ENCODE measurements around the gene CDK18.

Gene CDK18

DNA sequence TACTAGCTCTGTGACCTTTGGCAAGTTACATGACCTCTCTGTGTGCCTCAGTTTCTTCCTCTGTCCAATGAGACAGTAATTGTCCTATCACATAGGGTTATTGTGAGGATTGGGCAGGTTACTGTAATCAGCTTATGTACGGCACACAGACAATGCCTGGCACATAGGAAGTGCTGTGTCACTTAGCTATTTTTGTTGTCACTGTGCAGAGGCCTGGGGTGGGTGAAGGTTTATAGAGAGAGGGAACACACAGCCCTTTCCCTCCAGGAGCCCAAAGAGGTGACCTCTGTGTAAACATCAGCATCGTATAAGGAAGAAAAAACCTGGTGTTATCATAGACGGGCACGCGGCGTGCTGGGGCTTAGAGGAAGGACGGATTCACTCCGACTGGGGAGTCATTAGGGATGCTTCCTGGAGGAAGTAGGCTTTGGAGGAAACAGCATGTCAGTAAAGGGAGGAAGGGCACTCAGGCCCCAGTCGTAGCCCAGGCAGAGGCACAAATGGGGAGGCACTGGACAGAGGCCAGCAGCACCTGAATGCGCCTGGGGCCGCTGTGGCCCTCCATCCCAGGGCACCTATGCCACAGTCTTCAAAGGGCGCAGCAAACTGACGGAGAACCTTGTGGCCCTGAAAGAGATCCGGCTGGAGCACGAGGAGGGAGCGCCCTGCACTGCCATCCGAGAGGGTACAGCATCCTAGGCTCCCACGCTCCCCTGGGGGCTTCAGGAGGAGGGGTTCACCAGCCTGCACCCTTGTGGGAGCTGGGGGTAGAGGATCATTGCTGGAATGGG lies 21.2 kb downstream of the CDK18 start:
- no peak for FAIRE-seq

- FAIRE-seq: no peak
Observed at GRCh38 chr1:205526431-205526830, 22.0 kb downstream of the CDK18 start.

- FAIRE-seq: no peak
Observed at GRCh38 chr1:205527931-205528330, 23.5 kb downstream of the CDK18 start.

DNA sequence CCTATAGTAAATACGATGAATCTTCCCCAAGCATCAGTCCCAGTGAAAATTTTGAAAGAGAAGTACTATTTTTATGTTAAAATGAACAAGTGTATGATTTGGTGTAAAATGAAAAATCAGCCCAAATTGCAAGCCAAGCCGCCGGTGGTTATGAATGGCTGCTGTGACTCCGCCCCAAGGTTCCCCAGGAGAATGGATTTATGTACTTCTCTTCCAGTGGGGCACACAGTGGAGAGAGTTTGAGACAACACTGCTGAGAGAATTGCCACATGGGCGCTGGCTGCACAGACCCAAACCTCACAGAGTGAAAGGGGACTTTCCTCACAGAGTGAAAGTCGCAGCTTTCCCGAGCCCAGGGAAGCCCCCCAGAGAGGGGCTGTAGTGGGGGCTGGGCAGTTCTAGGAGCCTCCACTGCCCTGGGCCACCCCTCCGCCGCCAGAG lies 24.0 kb downstream of the CDK18 start:
- no peak for FAIRE-seq

DNA sequence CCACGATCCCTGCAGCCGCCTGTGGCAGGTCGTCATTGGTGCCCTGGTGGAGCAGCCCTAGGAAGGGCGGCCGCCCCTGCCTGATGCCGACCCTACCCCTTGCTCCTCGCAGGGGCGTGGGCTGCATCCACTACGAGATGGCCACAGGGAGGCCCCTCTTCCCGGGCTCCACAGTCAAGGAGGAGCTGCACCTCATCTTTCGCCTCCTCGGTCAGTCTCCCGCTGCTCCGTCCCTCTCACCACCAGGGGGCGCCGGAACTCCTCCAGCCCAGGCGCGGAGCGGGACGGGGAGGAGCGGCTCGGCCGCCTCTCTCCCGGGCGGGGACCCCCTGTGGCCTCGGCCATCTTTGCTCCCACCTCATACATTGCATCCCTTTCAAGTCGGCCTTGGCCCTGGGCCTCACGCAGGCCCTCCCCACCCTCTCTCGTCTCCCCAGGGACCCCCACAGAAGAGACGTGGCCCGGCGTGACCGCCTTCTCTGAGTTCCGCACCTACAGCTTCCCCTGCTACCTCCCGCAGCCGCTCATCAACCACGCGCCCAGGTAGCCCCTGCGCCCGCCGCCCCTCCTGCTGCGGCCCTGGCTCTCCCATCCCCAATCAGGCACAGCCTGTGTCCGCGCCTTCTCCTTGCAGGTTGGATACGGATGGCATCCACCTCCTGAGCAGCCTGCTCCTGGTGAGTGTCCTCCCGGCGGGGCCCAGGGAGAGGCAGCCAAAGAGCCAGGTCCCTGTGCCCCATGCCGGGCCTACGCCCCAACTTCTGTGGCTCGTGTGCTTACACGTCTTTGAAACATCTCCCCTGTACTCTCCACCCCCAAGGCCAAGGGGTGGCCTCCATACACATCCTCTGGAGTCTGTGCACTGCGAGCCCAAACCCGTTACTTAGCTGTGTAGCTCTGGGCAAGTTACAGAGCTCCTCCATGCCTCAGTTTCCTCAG lies 24.7 kb downstream of the CDK18 start:
- FAIRE-seq: no peak

DNA sequence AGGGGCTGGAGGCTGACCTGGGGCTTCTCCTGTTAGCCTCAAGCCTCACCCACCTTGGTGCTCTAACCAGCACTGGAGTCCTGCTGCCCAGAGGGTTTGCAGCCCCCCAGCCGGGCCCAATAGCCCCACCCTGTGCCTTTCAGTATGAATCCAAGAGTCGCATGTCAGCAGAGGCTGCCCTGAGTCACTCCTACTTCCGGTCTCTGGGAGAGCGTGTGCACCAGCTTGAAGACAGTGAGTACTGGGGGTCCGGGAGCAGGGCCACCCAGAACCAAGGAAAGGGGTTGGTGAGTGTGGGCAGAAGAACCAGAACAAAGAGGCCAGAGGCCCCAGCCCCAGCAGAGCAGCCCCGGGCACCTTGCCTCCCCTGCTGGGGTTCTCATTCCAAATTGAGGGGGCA lies 25.6 kb downstream of the CDK18 start:
- no peak for FAIRE-seq

- FAIRE-seq: no peak
Observed at GRCh38 chr1:205531191-205532025, 26.9 kb downstream of the CDK18 start.

GRCh38 chr1:205532026-205532898 lies 27.8 kb downstream of the CDK18 start:
- FAIRE-seq: no peak

- no peak for FAIRE-seq
Observed at GRCh38 chr1:205532996-205533735, 28.7 kb downstream of the CDK18 start.

DNA sequence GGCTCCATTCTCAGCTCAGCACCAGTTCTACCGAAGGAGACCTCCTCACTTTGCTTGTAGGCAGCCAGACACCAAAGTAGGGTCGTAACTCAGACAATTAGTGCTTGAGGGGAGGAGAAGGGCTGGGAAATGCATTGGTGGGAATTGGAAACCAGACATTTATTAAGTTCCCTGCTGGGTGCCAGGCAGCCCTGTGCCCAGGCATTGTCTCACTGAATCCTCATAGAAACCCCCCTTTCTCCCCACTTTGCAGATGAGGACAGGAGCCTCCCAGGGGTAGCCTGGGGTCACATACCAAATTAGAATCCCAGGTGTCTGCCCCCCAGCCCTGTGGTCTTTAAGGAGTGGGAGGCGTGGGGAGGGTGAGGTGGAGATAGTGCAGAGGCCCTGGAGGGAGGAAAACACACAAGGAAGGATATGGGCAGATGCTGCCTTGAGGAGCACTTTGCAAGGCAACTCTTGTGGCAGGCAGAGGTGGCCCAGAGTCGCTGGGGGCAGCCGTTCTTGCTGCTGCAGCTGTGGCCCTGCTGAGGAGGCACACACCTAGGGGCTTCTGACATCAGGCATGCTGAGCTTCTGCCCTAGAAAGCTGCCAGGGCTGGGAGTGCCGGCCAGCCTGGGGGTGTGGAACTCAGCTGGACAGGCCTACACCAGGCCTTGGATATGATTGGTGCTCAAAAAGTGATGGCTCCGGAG lies 29.4 kb downstream of the CDK18 start:
- FAIRE-seq: no peak

GRCh38 chr1:205534444-205534985 lies 30.0 kb downstream of the CDK18 start:
- FAIRE-seq: no peak

DNA sequence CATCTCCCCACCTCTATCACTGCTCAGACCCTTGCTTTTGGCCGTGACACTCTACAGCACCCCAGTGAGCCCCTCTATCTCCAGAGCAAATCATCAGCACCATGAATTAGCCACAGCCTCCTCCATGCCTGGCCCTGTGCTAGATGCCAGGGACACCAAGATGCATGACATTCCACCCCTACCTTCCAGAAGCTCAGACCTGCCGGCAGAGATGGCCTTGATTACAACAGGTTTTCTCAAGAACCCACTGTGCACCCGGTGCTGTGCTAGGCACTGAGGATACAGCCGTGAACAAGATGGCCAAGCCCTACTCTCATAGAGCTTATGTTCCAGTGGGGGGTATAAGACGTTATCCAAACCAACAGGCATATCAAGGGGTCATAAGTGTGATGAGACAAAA lies 30.6 kb downstream of the CDK18 start:
- FAIRE-seq: no peak

DNA sequence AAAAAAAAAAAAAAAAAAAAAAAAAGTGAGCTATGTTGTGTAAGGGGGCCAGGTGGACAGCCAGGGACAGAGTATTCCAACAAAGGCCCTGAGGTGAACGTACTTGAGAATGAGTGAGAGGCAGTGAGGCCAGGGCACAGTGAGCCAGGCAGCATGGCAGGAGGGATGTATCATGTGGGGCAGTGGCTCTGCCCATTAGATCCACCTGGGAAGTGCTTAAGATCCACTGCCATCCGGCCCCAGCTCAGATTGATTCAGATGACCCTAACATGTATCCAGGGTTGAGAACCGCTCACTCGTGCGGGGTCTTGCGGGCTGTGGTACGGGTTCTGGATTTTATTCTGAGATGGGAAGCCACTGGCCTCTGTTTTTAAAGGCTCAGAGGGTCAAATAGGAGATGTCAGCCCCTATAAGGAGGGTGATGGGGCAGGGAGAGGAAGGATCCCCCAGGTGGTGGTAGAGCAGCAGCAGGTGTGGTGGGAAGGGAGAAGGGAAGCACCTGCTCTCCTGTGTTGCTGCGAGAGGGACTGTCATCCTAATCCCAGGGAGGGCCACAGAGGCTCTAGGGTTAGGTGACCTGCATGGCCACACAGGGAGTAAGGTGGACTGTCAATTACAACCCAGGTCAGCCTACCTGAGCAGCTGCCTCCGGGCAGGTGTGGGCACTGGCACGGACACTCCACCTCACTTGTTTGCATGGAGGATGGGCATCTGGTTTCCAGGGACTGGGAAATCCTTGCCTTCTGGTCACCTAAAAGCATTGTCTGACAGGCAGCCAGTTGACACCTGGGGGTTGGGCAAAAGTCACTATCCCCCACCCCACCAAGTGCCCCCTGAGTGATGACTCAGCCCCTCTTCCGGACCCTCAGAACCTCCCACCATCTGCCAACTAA lies 31.6 kb downstream of the CDK18 start:
- no peak for FAIRE-seq

DNA sequence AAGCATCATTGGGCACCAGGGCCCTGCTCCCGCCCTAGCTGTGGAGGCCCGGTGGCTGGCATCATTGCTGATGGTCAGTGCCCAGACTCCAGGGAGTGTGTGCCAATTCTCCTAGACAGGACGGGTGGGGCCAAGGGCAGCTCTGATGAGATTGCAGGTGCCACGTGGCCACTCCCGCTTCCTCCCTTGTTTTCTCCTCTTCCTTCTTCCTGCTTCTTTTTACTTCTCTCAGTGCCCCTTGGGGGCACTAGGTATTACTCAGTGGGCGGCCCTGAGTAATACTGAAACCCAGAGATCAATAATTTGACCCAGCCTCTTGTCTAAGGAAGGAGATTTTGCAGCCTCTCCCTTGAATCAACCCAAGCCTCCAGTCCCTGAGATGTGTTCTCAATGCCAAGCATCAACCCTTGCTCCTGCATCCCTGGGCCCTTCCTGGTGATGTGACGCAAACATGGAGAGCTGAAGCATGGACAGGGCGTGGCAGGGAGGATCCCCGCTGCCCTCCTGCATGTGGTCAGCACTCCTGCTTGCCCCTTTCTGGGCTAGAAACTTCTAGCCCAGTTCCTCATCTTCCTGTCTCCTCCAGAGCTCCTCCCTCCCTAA lies 32.4 kb downstream of the CDK18 start:
- no peak for FAIRE-seq

DNA sequence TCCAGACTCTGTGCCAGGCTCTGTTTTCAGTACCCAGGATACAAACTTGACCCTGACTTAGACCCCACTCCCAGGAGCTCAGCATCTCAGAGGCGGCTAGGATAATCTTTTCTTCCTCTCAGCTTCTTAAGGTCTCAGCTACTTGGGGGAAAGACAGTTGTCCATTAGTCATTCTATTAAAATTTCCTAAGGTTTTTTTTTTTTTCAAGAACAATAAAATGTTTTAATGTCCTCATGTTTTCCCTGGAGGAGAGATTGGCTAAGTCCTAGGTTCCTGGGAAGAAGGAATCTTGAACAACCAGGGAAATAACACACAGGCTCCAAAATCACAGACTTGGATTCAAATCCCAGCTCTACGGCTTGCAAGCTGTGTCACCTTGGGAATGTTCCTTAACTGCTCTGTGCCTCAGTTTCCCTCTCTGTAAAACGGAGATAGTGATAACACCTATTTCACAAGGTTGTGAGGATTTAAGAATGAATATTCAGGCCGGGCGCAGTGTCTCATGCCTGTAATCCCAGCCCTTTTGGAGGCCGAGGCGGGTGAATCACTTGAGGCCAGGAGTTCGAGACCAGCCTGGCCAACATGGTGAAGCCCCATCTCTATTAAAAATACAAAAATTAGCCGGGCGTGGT lies 33.0 kb downstream of the CDK18 start:
- FAIRE-seq: no peak

DNA sequence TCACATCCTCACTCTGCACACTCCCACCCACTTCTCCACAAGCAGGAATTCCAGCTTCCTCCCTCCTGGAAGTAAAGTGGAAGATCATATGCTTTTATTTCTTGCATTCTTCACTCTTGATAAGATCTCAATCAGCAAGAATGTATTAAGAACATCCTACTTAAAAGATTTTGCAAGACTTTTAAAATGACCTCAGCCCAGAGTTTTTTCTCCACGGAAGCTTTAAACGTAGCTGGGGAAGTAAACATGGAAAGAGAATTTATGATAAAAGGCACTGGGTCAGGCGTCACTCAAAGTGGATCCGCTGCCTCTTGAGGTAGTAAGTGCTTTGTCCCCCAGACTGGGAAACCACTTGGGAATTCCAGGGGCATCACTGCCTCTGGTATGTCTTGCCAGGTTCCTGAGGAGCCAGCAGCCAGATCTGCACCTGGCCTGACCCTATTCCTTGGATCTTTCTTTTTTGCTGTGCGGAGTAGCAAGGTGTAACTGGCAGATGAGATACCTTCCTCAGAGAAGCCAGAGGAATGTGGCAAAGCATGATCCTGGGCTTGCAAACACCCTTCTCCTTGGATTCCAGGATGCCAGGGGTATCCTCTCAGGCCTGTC lies 33.9 kb downstream of the CDK18 start:
- FAIRE-seq: no peak

GRCh38 chr1:205541161-205541886 lies 36.9 kb downstream of the CDK18 start:
- FAIRE-seq: no peak
